Effector memory CD8-positive, alpha-beta T cell (primary cell): ENCODE data around the gene SDK1.
A peak's percentile ranks its signal among the peaks of the same experiment; 100 is the strongest.

Experiments
- ATAC-seq: fragments of 150-1000 bp; cut with Tn5 transposase; replicated peaks from 2 replicates; pipeline ENCODE4 v1.10.0; 2021; ENCODE audit warnings: mild to moderate bottlenecking, moderate library complexity
- DNase-seq, 3 experiments: peaks; one replicate each; pipeline ENCODE4 v3.0.0; 2021
- H3K27ac Mint-ChIP-seq, 2 donors: one replicate each; pipeline ENCODE4 v1.8.0; 2022; ENCODE audit warnings: mild to moderate bottlenecking in 2 of 2, mixed read lengths in 2 of 2, moderate library complexity in 2 of 2
- H3K27me3 Mint-ChIP-seq, 2 donors: one replicate each; pipeline ENCODE4 v1.8.0; 2022; ENCODE audit warnings: mixed read lengths in 2 of 2
- H3K36me3 Mint-ChIP-seq: one replicate; pipeline ENCODE4 v1.8.0; 2022; ENCODE audit warnings: mild to moderate bottlenecking, moderate library complexity, mixed read lengths; ENCODE audit not compliant: insufficient read depth
- H3K4me1 Mint-ChIP-seq, 2 donors: one replicate each; pipeline ENCODE4 v1.8.0; 2022; ENCODE audit warnings: low read depth in 2 of 2, mixed read lengths in 2 of 2
- H3K4me3 Mint-ChIP-seq, 2 donors: one replicate each; pipeline ENCODE4 v1.8.0; 2022; ENCODE audit warnings: mild to moderate bottlenecking in 2 of 2, mixed read lengths in 2 of 2, moderate library complexity in 2 of 2
- H3K9me3 Mint-ChIP-seq, 2 donors: one replicate each; pipeline ENCODE4 v1.8.0; 2022; ENCODE audit warnings: mixed read lengths in 2 of 2

SDK1 gene

DNA sequence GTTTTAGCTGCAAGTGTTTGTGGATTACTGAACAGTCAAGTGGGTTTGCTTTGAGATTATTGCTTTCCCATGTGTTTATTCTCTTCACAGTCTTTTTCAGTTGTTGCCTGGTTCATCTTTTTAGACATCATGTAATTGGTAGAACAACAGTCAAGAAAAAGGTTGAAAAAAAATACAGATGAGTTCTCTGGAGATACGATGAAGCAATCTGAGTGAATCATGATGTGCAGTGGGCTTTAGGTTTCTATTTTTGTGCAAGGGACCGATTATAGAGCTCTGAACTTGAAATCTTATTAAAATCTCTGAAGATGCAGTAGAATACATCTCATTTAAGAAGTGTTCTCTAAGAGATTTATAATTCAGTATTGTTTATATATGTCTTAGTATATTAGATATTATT, 145.7 kb downstream of the SDK1 start:
- H3K4me3 Mint-ChIP-seq: no peak overlapping the region
- peaks cover 0 to 5% of the 10 kb centered on the region in 2 donors for H3K9me3 Mint-ChIP-seq
- no peaks in the 10 kb centered on the region for H3K4me1 Mint-ChIP-seq
- H3K27me3 Mint-ChIP-seq: peaks cover 19 to 25% of the 10 kb centered on the region in 2 donors
- DNase-seq (no peak), ATAC-seq (no peak)
- no peaks in the 10 kb centered on the region for H3K36me3 Mint-ChIP-seq
- no peak overlapping the region for H3K27ac Mint-ChIP-seq

DNA sequence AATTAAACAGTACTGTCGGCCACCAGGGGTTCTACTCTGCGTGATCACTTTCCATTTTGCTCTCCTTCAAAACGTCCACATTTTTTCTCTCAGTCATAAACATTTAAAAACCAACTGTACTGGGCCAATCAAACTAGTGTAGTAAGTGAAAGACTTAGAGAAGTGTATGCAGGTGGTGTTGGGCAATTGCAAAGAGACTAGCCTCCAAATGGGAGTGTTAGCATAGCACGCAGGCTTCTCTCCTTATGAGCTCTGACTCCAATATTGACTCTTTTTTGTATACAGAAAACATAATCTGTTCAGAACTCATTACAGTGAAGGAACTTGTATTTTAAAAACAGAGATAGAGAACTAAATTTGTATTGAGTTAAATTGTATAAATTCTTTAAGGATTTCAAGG, 150.6 kb downstream of the SDK1 start:
- no peaks in the 10 kb centered on the region for H3K4me1 Mint-ChIP-seq
- ATAC-seq (no peak), DNase-seq (no peak)
- no peaks in the 10 kb centered on the region for H3K9me3 Mint-ChIP-seq
- H3K27ac Mint-ChIP-seq: no peak overlapping the region
- H3K36me3 Mint-ChIP-seq: no peaks in the 10 kb centered on the region
- H3K27me3 Mint-ChIP-seq: peaks cover 13 to 17% of the 10 kb centered on the region in 2 donors
- H3K4me3 Mint-ChIP-seq: no peak overlapping the region

DNA sequence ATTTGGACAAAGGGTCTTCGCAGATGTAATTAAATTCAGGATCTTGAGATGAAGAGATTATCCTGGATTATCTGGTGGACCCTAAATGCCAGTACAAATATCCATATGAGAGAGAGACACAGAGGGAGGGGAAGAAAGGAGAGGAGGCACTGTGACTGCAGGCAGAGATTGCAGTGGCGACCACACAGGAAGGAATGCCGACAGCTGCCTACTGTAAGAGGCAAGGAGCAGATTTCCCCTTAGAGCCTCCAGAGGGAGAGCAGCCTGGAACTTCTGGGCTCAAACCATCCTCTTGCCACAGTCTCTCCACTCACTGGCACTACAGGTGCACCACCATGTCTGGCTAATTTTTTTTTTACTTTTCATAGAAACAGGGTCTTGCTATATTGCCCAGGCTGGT, 152.3 kb downstream of the SDK1 start:
- H3K9me3 Mint-ChIP-seq: no peaks in the 10 kb centered on the region
- H3K36me3 Mint-ChIP-seq: no peaks in the 10 kb centered on the region
- H3K27ac Mint-ChIP-seq: no peak overlapping the region
- no peak overlapping the region for H3K4me3 Mint-ChIP-seq
- H3K4me1 Mint-ChIP-seq: no peaks in the 10 kb centered on the region
- peaks cover 22 to 30% of the 10 kb centered on the region in 2 donors for H3K27me3 Mint-ChIP-seq
- no peak for ATAC-seq
- no peak for DNase-seq

DNA sequence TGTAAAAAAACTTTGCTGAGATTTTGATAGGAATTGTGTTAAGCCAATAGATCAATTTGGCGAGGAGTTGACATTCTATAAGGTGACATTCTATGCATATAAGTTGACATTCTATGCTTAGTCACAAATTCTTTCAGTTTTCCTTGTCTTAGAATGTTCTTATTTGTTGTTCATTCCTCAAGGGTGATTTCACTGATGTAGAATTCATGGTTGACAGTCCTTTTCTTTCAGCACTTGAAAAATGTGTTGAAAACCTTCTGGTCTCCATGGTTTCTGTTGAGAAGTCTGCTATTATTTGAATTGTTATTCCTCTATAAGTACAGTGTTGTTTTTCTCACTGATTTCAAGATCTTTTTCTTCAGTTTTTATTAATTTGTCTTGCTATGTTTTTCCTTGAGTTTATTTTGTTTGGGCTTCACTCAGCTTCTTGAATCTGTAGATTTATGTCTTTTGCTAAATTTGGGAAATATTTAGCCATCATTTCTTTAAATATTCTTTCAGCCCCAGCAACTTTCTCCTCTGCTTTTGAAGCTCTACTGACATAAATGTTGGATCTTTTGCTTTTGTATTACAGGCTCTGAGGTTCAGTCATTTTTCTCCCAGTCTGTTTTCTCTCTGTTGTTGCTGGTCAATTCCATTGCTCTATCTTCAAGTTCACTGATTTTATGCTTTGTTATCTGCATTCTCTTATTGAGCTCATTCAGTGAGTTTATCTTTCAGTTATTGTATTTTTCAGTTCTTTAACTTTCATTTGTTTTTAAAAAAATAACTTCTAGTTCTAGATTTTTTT, 154.9 kb downstream of the SDK1 start:
- DNase-seq (no peak), ATAC-seq (no peak)
- no peaks in the 10 kb centered on the region for H3K36me3 Mint-ChIP-seq
- H3K27ac Mint-ChIP-seq: no peak overlapping the region
- H3K4me1 Mint-ChIP-seq: no peaks in the 10 kb centered on the region
- H3K9me3 Mint-ChIP-seq: no peaks in the 10 kb centered on the region
- H3K27me3 Mint-ChIP-seq: peaks cover 24 to 30% of the 10 kb centered on the region in 2 donors
- H3K4me3 Mint-ChIP-seq: no peak overlapping the region

GRCh38 chr7:3459111-3459510, 158.1 kb downstream of the SDK1 start:
- no peaks in the 10 kb centered on the region for H3K36me3 Mint-ChIP-seq
- H3K4me1 Mint-ChIP-seq: peaks cover 17 to 20% of the 10 kb centered on the region in 2 donors
- no peak overlapping the region for H3K4me3 Mint-ChIP-seq
- DNase-seq: no peak
- H3K27me3 Mint-ChIP-seq: peaks cover 11 to 16% of the 10 kb centered on the region in 2 donors
- H3K9me3 Mint-ChIP-seq: no peaks in the 10 kb centered on the region
- no peak for ATAC-seq
- no peak overlapping the region for H3K27ac Mint-ChIP-seq

DNA sequence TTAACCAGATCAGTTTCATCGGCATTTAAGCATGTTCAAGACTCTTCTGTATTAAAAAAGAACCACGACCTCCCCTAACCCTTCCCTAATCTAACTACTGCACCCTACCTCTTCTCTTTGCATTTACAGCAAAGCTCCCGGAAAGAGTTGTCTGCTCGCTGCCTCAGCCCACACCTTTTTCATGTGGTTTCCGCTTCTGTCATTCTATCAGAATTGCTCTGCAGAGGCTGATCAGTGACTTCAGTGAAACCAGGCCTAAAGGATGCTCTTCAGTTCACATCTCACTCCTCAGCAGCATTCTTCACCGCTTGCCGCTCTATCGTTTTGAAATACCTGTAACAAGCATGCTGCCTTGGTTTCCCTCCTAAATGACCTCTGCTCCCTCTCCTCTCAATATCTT, 160.9 kb downstream of the SDK1 start:
- Mint-ChIP-seq H3K36me3 (no peaks in the 10 kb centered on the region), H3K9me3 (no peaks in the 10 kb centered on the region), H3K4me3 (peak overlapping the region; percentile 21 to 28), H3K27me3 (peaks cover 11% of the 10 kb centered on the region in 2 donors), H3K4me1 (peaks cover 17 to 23% of the 10 kb centered on the region in 2 donors), H3K27ac (peak overlapping the region; percentile 52 to 72)
- DNase-seq (peak; percentile 37 to 53 (median 39)), ATAC-seq (peak; percentile 94)

DNA sequence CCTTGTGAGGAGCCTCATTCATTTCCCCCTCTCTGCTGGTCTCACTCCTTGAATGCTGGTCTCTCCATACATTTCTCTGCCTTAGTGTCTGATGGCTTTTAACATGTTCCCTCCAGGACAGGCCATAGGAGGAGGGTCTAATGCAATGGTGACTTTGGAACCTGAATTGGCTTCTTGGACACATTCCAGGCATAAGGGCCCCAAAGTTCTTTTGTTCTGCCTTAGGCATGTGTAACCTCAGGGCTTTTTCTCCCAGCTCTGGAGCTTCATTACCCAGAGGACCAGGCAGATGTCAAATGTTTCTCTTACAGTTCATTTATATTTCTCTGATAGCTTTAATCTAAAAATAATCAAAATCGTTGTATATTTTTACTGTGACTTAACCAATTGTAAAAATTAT, 162.6 kb downstream of the SDK1 start:
- no peak overlapping the region for H3K4me3 Mint-ChIP-seq
- H3K4me1 Mint-ChIP-seq: peaks cover 17 to 23% of the 10 kb centered on the region in 2 donors
- DNase-seq: no peak
- H3K27me3 Mint-ChIP-seq: peaks cover 0 to 8% of the 10 kb centered on the region in 2 donors
- H3K9me3 Mint-ChIP-seq: no peaks in the 10 kb centered on the region
- no peaks in the 10 kb centered on the region for H3K36me3 Mint-ChIP-seq
- H3K27ac Mint-ChIP-seq: no peak overlapping the region
- no peak for ATAC-seq

DNA sequence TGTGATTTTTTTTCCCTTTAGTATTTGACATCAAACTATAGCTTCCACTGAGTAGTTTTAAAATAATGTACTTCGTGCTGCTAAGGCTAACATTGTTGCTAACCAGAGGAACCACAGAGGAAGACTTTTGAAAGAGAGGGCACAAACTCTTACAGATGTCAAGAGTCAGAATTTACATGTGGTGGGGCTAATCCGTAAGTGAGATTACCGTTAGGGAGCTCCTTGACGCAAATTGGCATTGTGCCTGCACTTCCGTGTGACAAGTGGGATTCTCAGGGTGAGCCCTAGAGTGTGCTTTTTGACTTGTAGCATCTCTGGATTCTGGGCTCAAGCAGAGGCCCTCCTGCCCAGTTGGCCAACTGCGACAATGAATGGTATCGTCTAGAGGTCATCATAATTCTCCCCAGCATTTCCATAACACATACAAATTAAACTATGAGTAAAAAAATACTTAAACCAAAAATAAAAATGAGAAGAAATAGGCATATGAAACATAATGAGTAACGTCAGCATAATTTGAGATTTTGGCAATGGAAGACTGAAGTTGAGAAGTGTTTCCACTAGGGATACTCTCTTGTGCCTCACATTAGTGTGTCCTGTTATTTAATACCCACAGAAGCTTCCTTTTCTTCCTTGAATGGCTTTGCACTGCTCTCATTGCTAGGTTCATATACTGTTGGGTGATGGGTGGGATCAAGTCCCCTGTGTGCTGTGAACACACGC, 164.0 kb downstream of the SDK1 start:
- Mint-ChIP-seq H3K36me3 (no peaks in the 10 kb centered on the region), H3K4me1 (peaks cover 17 to 23% of the 10 kb centered on the region in 2 donors), H3K27ac (peak overlapping the region; percentile 50 to 51), H3K9me3 (no peaks in the 10 kb centered on the region), H3K27me3 (peaks cover 0 to 8% of the 10 kb centered on the region in 2 donors), H3K4me3 (peak overlapping the region in 1 of 2 donors; percentile 53)
- DNase-seq (peak in 1 of 3 experiments; percentile 40), ATAC-seq (peak; percentile 50)

GRCh38 chr7:3466261-3466660, 165.2 kb downstream of the SDK1 start:
- H3K9me3 Mint-ChIP-seq: no peaks in the 10 kb centered on the region
- no peak overlapping the region for H3K4me3 Mint-ChIP-seq
- no peak for ATAC-seq
- H3K4me1 Mint-ChIP-seq: peaks cover 17 to 22% of the 10 kb centered on the region in 2 donors
- H3K36me3 Mint-ChIP-seq: no peaks in the 10 kb centered on the region
- no peak for DNase-seq
- H3K27ac Mint-ChIP-seq: no peak overlapping the region
- peaks cover 0 to 8% of the 10 kb centered on the region in 2 donors for H3K27me3 Mint-ChIP-seq

- H3K27ac Mint-ChIP-seq: no peak overlapping the region
- ATAC-seq: no peak
- H3K4me1 Mint-ChIP-seq: peaks cover 0 to 3% of the 10 kb centered on the region in 2 donors
- H3K4me3 Mint-ChIP-seq: no peak overlapping the region
- H3K27me3 Mint-ChIP-seq: peaks cover 0 to 8% of the 10 kb centered on the region in 2 donors
- H3K9me3 Mint-ChIP-seq: no peaks in the 10 kb centered on the region
- DNase-seq: no peak
- H3K36me3 Mint-ChIP-seq: no peaks in the 10 kb centered on the region
Observed at GRCh38 chr7:3469641-3470040, 168.6 kb downstream of the SDK1 start.

DNA sequence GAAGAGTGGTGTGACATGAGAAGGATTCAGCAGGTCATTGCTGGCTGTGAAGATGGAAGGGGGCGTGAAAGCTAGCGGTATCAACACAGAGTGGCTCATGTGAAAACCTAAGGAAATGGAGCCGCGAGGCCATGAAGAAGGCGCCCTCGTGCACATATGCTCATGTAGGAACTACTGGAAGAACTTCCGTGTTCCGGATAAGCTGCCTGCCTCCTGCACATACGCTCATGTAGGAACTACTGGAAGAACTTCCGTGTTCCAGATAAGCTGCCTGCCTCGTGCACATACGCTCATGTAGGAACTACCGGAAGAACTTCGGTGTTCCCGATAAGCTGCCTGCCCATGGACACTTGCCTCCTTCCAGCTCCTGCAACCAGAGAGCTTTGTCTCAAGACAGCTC, 179.1 kb downstream of the SDK1 start:
- no peak for ATAC-seq
- no peaks in the 10 kb centered on the region for H3K9me3 Mint-ChIP-seq
- H3K36me3 Mint-ChIP-seq: no peaks in the 10 kb centered on the region
- DNase-seq: no peak
- no peak overlapping the region for H3K27ac Mint-ChIP-seq
- H3K4me1 Mint-ChIP-seq: no peaks in the 10 kb centered on the region
- H3K27me3 Mint-ChIP-seq: peaks cover 8 to 25% of the 10 kb centered on the region in 2 donors
- H3K4me3 Mint-ChIP-seq: no peak overlapping the region

DNA sequence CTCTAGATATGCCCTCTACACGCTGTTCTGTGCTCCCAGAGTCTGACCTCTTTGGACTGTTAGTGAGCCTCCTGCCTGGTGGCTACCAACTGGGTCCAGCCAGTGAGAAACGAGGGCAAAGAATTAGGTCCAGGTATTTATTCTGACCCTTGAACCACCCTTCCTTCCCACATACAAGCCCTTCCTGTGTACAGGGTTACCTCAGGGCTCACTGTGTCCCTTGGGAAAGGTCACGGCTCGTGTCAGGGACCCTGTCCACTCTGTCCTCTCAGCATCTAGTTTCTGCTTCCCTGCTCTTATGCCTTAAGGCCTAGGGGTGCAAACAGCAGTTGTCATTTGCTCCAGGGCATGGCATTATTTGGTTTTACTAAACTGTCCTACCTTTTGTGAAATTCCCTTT, 180.4 kb downstream of the SDK1 start:
- no peaks in the 10 kb centered on the region for H3K36me3 Mint-ChIP-seq
- no peaks in the 10 kb centered on the region for H3K9me3 Mint-ChIP-seq
- no peaks in the 10 kb centered on the region for H3K4me1 Mint-ChIP-seq
- H3K27ac Mint-ChIP-seq: no peak overlapping the region
- H3K4me3 Mint-ChIP-seq: no peak overlapping the region
- no peak for DNase-seq
- H3K27me3 Mint-ChIP-seq: peaks cover 16 to 25% of the 10 kb centered on the region in 2 donors
- ATAC-seq: no peak

- Mint-ChIP-seq H3K27me3 (peaks cover 17 to 28% of the 10 kb centered on the region in 2 donors), H3K4me3 (no peak overlapping the region), H3K4me1 (no peaks in the 10 kb centered on the region), H3K27ac (no peak overlapping the region), H3K9me3 (no peaks in the 10 kb centered on the region), H3K36me3 (no peaks in the 10 kb centered on the region)
- DNase-seq: no peak
- ATAC-seq: no peak
Observed at GRCh38 chr7:3482147-3482921, 181.3 kb downstream of the SDK1 start.
